HG02943 (cell line): ENCODE measurements around the gene YIPF3.
"Not testable (repeated sequence)": the region's sequence is repeated elsewhere in the genome, so short reads cannot be mapped to it uniquely, and the experiment has no call there.

Experiments
- ATAC-seq: cut with Tn5 transposase; IDR thresholded peaks from one replicate; pipeline ENCODE4 v1.9.1; 2021; ENCODE audit warnings: mild to moderate bottlenecking, low read depth, moderate library complexity; ENCODE audit not compliant: unreplicated experiment

YIPF3 gene

DNA sequence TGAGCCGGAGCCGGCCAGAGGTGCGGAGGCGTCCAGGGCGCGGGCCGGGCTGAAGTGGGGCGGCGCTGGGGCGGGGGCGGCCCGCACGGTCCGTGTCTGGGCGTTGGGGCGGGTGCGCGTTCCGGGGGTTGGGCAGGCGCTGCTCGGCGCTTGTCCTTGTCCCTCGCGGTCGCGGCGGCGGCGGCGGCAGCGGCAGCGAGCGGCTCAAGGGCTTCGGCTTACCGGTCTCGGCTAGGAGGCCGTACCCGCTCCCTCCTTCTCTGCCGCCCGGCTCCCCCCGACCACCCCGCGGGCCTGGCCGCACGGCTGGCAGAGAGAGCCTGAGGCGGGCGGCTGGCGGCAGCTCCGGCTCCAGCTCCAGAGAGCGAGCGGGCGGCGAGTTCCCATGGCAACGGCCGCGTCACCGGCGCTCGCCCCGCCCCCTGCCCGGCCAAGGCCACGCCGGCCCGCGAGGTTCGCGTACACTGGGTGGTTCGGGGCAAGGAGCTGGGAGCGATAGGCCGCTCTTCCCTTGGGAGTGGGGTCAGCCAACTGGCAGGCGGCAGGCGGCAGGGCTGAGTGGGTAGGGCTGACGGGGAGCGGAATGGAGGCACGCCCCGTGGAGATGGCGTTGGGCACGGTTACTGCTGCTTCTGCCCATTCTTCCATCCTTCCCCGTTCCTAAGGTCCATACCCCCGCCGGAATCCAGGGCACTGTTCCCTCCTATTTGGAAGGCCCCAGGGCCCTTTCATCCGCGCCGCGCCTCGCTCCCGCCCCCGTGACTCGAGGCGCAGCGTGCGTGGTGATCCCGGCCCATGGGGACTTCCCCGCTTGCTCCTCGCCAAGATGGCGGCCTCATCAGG is 6.5 kb downstream of the YIPF3 start, which contains the start of gene LRRC73:
Gene LRRC73, minus strand, starts transcription at position 363 of the 843 bp plus-strand sequence. CDS start 561 bp downstream, outside the sequence.
- no peak for ATAC-seq

DNA sequence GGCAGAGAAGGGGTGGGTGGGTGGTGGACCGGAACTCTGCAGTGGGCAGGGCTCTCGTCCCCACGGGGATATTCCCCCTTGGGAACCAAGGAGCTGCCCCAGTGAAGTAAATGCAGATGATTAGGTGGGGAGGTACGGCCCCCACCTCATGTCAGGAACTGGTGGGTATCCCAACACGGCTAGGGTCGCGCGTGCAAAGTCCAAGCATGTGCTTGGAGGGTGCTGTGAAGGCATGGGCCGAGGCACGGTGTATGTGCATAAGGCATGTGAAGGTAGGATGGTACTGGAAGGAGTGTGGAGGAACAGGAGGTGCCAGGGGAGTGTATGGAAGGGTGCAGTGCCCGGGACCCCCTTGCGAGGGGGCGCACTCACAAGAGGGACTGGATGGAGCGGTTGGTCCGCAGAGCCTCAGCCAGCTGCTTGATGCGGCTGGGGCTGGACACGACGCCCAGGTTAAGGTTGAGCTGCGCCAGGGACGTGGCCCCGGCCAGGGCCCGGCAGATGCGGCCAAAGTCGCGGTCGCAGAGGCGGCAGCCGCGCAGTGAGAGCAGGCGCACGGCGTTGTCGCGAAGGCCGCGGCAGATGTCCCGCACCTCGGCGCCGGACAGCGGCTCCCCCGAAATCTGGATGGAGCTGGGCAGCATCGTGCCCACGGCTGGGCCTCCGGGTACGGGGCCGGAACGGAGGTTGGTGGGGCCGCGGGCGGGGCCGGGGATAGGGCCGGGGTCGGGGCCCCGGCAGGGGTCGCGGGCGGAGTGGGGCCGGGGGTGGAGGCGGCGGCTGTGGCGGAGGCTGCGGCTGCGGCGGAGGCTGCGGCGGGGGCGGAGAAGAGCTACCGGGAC is 7.4 kb downstream of the YIPF3 start:
- ATAC-seq: no peak

DNA sequence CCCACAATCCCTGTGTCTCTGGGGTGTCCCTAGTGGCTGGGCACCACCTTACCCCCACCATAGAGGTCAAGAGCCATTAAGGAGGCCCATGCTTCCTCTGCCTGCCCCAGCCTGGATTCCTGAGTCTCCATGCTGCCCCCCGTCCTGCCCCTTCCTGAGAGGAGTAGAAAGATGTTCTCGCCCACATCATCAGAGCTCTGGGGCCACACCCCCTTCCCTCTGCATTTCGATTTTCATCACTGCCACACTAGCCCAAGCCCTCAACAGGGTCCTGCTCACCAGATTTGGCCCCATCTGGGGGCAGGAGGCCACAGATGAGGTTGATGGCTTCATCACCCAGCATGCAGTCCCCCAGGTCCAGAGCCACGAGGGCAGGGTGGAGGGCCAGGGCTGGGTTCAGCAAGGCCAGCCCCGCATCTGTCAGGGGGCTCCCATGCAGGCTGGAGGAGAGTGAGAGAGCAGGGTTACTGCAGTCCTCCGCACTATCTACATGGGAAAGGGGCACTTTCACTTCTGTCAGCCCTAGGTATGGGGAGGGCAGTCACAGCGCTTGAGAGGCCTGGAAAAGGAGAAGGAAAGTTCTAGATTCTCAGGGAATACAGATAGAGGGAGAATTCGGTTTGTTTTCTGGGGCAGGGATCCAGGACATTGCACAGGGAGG is 8.1 kb downstream of the YIPF3 start:
- no peak for ATAC-seq

DNA sequence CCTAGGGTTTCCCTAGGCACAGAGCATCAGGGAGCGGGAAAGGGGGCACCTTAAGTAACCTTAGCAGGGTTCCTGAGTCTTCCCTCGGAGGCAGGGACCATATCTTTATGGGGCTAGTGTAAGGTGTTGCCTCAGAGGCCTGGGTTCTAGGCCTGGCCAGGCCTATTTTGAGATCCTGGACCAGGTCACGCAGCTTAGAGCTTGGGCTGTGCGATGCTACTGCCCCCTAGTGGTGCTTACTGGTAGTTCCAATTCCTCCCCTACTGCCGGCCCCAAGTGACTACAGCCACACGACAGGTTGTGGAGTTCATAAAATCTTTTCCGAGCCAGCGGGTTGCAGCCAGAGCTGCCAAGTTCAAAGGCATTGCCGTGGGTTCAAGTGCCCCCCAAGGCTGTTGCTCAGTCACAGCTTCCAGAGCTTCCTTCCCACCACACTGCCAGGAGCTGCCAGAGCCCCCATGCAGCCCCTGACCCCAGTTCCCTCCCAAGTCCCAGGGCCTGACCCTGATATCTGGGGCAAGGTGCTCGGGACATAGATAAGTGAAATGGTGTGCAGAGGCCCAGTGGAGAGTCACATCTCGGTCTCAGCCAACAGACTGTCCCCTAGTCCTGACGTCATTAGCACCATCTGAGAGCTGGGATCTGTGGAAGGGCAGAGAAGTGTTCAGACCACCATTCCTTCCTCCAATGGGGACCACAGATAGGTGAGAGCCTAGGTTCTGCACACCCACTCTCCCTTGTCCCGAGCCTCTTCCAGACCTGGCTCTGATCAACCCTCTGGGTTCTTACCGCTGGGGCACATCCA is 9.9 kb downstream of the YIPF3 start:
- ATAC-seq: no peak

DNA sequence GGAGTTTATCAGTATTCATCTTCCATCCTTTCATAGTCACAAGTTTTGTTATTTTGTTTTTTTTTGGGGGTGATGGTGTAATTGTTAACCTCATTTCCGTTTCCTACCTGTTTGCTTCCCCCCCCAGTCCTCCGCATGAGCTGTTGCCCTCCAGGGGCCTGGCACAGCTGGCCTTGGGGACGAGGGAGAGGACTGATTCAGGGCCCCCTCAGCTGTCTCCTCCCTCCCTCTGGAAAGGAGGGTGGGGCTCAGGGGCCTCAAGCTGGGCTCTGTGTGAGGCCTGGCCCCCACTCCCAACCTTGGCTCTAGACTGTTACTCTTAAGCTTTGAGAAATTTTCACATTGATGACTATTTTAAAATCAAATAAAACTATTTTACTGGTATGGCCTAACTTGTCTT is 10.6 kb downstream of the YIPF3 start:
- ATAC-seq: no peak

DNA sequence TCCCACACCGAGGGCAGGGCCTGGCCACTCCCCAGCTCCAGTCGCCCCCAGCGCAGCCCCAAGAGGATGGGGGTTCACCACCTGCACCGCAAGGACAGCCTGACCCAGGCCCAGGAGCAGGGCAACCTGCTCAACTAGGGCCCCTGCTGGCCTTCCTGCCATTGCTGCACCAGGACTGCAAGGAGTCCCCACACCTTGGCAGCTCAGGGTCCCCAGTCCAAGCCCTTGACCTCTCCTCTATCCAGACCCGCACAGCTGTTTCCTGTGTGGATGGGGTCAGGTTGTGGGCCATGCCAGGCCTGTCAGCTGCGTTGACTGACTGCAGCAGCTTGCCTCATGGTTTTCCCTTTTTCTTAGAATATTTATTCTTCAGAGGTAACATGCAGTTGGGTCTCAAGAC is 11.0 kb downstream of the YIPF3 start:
- no peak for ATAC-seq

DNA sequence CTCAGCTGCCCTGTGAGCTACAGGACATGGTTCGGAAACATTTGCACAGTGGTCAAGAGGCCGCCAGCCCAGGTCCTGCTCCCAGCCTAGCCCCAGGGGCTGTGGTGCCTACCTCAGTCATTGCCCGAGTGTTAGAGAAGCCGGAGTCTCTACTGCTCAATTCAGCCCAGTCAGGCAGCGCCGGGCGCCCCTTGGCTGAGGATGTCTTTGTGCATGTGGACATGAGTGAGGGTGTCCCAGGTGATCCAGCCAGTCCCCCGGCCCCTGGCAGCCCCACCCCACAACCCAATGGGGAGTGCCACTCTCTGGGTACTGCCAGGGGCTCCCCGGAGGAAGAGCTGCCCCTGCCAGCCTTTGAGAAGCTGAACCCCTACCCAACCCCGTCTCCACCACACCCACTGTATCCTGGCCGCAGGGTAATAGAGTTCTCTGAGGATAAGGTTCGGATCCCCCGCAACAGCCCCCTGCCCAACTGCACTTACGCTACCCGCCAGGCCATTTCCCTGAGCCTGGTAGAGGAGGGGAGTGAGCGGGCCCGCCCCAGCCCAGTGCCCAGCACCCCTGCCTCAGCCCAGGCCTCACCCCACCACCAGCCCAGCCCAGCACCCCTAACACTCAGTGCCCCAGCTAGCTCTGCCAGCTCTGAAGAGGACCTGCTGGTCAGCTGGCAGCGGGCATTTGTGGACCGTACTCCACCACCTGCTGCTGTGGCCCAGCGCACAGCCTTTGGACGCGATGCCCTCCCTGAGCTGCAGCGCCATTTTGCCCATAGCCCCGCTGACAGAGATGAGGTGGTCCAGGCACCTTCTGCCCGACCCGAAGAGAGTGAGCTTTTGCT is 11.8 kb downstream of the YIPF3 start:
- ATAC-seq: no peak

DNA sequence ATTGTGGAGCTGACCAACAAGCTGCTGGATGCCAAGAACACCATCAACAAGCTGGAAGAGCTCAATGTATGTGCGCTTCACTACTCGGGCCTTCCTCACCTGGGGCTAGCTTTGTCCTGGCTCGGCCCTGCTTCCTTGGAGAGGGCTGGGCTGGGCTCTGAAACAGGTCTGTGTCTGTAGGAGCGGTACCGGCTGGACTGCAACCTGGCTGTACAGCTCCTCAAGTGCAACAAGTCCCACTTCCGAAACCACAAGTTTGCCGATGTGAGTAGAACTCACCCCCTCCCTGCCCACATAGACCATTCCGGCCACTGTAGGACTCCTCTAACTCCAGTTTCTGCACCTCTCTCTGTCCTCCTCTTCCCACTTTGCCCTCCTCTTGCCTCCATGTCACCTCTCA is 13.3 kb downstream of the YIPF3 start:
- no peak for ATAC-seq

DNA sequence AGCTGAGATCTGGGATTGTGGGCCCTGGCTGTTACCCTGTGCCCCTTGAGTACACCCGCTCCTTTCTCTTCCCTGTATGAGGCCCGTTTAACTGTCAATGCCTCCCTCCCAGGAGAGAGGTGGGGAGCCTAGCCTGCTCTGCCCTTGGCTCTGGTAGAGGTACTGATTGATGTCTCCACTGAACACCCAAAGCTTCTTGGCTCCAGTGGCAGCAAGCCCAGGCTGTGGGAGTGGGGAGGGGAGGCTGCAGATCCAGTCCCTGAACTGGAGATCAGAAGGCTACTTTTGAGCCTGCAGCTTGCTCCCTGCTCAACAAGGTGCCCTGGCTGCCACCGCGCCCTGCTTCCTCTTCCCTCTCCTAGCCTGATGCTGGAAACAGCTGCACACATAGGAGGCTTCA is 14.1 kb downstream of the YIPF3 start:
- no peak for ATAC-seq

DNA sequence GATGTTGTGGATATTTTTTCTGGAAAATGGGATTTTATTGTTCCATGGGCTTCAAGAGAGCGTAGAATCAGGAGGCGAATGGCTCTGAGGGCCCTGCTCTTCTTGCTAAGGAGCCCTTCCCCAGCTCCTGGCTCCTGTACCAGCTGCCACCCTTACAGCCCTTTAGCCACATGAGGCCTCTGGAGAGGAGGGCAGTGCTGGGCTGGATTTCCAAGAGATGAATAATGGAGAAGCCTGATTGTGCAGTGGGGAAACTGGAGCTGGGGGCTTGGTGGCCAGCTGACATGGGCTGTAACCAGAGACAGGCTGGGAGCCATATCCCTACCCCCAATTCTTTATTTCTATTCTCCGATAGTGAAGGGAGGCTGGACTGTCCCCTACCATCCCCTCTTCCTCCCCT is 15.8 kb downstream of the YIPF3 start:
- no peak for ATAC-seq

DNA sequence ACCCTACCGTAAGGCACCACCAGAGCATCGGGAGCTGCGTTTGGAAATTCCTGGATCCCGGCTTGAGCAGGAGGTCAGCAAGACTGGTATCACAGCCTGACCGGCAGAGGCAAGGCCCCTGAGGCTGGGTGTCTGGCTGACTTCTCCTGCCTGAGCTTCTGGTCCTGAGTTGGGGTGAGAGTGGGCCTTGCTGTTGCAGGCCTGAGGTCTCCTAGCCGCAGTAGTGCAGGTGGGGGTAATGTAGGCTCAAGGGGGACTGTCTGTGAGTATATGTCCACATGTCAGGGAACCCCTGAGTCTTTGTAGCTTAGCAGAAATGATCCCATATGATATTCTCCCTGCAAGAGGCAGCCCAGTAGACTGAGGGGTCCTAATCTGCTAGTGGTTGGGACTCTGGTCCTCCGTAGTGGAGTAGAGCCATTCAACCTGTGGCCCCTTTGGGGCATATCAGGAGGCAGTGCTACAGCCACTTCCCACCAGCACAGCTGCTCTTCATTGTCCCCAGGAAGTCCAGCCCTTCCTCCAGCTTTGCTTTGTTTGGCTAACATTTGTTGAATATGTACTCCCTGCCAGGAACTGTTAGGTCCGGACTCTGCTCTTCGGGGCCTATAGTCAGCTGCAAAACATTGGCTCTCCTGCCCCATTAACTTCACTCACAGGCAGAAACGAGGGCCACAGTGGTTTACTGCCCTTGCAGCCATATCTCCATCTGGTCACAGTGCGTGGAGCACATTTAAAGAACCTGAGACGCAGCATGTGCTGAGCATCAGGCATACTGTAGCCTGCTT is 17.5 kb downstream of the YIPF3 start:
- ATAC-seq: no peak

DNA sequence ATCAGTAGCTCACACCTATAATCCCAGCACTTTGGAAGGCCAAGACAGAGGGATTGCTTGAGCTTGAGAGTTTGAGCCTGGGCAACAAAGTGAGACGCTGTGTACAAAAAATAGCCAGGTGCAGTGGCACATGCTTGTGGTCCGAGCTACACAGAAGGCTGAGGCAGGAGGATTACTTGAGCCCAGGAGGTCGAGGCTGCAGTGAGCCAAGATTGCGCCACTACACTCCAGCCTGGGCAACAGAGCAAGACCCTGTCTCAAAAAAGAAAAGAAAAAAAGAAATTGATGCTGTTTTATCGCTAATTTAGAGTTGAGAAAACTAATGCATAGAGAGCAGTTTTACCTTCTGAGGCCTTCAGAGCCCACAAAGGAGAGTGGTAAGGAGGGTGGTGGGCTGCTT is 18.4 kb downstream of the YIPF3 start:
- ATAC-seq: not testable (repeated sequence)

DNA sequence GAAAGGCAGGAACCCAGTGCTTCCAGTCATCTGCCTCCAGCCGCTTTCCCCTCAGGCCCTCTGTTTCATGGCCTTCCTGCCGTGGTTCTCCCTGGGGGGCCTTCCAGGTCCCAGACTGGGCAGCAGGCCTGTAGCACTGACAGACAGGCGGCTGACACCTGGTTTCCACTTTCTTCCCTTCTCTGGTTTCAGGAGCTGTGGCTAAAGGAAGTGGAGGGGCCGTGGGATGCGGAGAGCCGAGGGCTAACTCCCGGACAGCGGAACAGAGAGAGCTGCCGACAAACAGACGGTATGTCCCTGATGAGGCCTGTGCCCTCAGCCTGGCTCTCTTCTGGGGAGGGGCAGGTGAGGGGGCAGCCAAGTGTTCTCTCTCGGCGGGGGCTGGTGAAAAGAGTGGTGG is 19.0 kb downstream of the YIPF3 start:
- no peak for ATAC-seq

DNA sequence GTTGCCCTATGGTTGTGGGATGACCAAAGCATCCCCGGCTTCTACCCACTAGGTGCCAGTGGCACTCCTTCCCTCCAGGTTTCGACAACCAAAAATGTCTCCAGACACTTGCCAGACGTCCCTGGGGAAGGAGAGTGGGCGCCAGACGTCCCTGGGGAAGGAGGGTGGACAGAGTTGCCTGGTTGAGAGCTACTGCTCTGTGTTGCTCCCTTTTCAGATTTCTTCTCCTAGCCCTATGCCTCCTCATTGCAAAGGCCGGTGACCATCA is 19.7 kb downstream of the YIPF3 start:
- no peak for ATAC-seq

DNA sequence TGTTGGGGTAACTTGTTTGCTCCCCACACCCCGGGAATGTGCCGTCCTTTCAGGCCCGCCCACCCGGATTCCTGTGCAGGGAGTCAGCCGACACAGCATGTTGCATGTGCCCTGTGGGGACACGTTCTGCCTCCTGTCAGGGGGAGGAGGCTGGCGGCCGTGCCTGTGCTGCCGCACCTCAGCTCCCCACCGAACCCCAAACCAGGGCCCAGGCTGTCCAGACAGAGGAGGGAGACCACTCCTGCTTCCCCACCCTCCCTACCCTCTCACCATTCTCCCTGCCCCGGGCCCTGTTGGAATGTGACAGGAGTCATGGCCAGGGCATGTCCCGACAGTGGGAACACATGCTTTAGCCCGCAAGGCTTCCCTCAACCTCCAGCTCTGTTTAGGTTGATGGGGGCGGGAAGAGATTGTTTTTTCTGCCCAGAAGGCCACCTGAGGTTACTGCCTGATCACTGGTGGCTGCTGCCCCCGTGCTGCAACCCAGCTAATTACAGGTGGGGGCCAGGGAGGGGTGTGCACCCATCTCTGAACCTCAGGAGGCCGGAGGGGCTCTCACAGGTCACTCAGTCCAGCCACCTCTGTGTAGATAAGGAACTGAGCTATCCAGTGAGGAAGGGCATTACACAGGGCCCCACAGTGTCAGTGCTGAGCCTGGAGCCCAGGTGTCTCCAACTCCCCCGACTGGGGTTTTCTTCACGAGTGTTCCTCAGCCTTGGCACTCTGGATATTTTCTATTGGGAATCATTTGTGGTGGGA is 20.2 kb downstream of the YIPF3 start:
- no peak for ATAC-seq

DNA sequence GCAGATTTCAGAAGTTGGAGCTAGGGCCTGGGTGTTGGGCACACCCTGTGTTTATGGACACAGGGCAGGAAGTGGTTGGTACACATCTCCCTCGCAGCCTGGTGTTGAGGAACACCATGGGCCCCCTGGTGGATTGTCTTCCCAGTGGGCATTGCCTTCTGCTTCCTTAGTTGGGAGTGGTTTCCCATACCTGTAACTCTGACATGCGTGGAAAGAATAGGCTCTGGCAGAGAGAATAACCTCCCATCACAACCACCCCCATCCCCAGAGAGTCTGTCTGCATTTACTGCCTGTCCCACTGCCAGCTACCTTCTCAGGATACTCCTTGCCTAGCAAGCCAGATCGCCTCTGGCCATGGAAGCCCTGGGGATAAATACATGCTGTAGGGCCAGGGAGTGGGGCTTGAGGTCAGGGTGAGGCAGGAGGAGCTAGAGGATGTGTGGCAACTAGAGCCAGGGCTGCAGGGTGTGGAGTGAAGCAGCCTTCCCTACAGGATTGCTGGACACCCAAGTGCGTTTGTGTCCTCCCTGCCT is 21.3 kb downstream of the YIPF3 start:
- ATAC-seq: no peak

DNA sequence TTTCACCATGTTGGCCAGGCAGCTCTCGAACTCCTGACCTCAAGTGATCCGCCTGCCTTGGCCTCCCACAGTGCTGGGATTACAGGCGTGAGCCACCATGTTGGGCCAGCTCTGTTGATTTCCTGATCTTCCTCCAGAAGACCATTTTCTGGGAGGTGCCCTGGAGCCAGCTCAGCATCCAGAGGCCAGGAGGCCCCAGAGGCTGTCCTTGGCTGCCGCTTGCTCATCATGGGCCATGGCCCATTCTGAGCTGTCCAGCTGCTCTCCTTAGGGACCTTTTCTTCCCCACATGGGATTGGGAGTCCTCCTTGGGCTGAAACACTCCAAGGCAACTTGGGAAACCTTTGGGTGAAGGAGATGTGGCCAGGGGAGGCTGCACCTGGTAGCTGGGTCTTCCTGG is 22.0 kb downstream of the YIPF3 start:
- no peak for ATAC-seq

DNA sequence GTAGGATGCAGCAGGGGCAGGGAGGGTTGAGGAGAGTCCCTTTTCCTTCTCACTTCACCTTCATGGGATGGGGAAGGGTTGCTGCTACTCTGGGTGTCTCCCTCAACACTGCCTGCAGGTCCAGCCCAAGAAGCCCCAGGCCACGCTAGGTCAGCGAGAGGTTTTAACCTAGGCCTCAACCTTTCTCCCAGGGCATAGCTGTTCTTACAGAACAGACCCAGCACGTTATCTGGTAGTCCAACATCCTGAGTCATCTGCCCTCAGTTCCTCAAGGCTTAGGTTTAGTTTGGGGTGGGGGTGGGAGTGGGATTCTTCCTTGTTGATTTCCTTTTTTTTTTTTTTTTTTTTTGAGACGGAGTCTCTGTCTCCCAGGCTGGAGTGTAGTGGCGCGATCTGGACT is 22.4 kb downstream of the YIPF3 start:
- no peak for ATAC-seq
